ENCODE measurements around the gene SLC4A2.

Gene SLC4A2

GRCh38 chr7:151081170-151082101 lies 22.0 kb downstream of the SLC4A2 start:
- no peak for DNase-seq (ENCODE audit: low spot score)

- no peak for DNase-seq (ENCODE audit: low spot score)
Observed at GRCh38 chr7:151082141-151083070, 23.0 kb downstream of the SLC4A2 start.

- peak; percentile 54 for DNase-seq (ENCODE audit: low spot score)
Observed at GRCh38 chr7:151083071-151083823, 23.9 kb downstream of the SLC4A2 start, which contains the start of gene TMUB1. TSS of gene TMUB1 (minus strand) at chr7:151083493. CDS start at chr7:151082563, 930 bp downstream.

GRCh38 chr7:151083824-151084160 lies 24.4 kb downstream of the SLC4A2 start:
- DNase-seq (ENCODE audit: low spot score) = no peak

- no peak for DNase-seq (ENCODE audit: low spot score)
Observed at GRCh38 chr7:151085329-151085690, 25.9 kb downstream of the SLC4A2 start.

- peak; percentile 92 for DNase-seq (ENCODE audit: low spot score)
Observed at GRCh38 chr7:151085691-151086620, 26.6 kb downstream of the SLC4A2 start, which contains the start of gene AGAP3. TSS of gene AGAP3 (plus strand) at chr7:151086475. CDS start at chr7:151086742, 267 bp downstream.

- no peak for DNase-seq (ENCODE audit: low spot score)
Observed at GRCh38 chr7:151086802-151087244, 27.4 kb downstream of the SLC4A2 start.

- peak; percentile 71 for DNase-seq (ENCODE audit: low spot score)
Observed at GRCh38 chr7:151087245-151088018, 28.0 kb downstream of the SLC4A2 start.

GRCh38 chr7:151088019-151088855 lies 28.8 kb downstream of the SLC4A2 start:
- DNase-seq (ENCODE audit: low spot score) = peak; percentile 28

GRCh38 chr7:151088856-151089699 lies 29.7 kb downstream of the SLC4A2 start:
- peak; percentile 64 for DNase-seq (ENCODE audit: low spot score)

- no peak for DNase-seq (ENCODE audit: low spot score)
Observed at GRCh38 chr7:151089893-151090730, 30.7 kb downstream of the SLC4A2 start.

GRCh38 chr7:151091003-151091402 lies 31.6 kb downstream of the SLC4A2 start:
- no peak for DNase-seq (ENCODE audit: low spot score)

GRCh38 chr7:151091431-151091830 lies 32.0 kb downstream of the SLC4A2 start:
- no peak for DNase-seq (ENCODE audit: low spot score)

- no peak for DNase-seq (ENCODE audit: low spot score)
Observed at GRCh38 chr7:151091988-151092387, 32.6 kb downstream of the SLC4A2 start.

GRCh38 chr7:151093748-151094147 lies 34.4 kb downstream of the SLC4A2 start:
- DNase-seq (ENCODE audit: low spot score) = no peak

- DNase-seq (ENCODE audit: low spot score) = no peak
Observed at GRCh38 chr7:151094675-151095074, 35.3 kb downstream of the SLC4A2 start.
